Effector memory CD8-positive, alpha-beta T cell (primary cell): Measurements from ENCODE around the gene CYP11A1.
A peak's percentile ranks its signal among the peaks of the same experiment; 100 is the strongest.

ENCODE experiments used
- ATAC-seq: fragments of 150-1000 bp; cut with Tn5 transposase; replicated peaks from 2 replicates; pipeline ENCODE4 v1.10.0; 2021; ENCODE audit warnings: mild to moderate bottlenecking, moderate library complexity
- DNase-seq, 3 experiments: peaks; one replicate each; pipeline ENCODE4 v3.0.0; 2021
- H3K27ac Mint-ChIP-seq, 2 donors: one replicate each; pipeline ENCODE4 v1.8.0; 2022; ENCODE audit warnings: mild to moderate bottlenecking in 2 of 2, mixed read lengths in 2 of 2, moderate library complexity in 2 of 2
- H3K27me3 Mint-ChIP-seq, 2 donors: one replicate each; pipeline ENCODE4 v1.8.0; 2022; ENCODE audit warnings: mixed read lengths in 2 of 2
- H3K36me3 Mint-ChIP-seq: one replicate; pipeline ENCODE4 v1.8.0; 2022; ENCODE audit warnings: mild to moderate bottlenecking, moderate library complexity, mixed read lengths; ENCODE audit not compliant: insufficient read depth
- H3K4me1 Mint-ChIP-seq, 2 donors: one replicate each; pipeline ENCODE4 v1.8.0; 2022; ENCODE audit warnings: low read depth in 2 of 2, mixed read lengths in 2 of 2
- H3K4me3 Mint-ChIP-seq, 2 donors: one replicate each; pipeline ENCODE4 v1.8.0; 2022; ENCODE audit warnings: mild to moderate bottlenecking in 2 of 2, mixed read lengths in 2 of 2, moderate library complexity in 2 of 2
- H3K9me3 Mint-ChIP-seq, 2 donors: one replicate each; pipeline ENCODE4 v1.8.0; 2022; ENCODE audit warnings: mixed read lengths in 2 of 2

CYP11A1 gene

DNA sequence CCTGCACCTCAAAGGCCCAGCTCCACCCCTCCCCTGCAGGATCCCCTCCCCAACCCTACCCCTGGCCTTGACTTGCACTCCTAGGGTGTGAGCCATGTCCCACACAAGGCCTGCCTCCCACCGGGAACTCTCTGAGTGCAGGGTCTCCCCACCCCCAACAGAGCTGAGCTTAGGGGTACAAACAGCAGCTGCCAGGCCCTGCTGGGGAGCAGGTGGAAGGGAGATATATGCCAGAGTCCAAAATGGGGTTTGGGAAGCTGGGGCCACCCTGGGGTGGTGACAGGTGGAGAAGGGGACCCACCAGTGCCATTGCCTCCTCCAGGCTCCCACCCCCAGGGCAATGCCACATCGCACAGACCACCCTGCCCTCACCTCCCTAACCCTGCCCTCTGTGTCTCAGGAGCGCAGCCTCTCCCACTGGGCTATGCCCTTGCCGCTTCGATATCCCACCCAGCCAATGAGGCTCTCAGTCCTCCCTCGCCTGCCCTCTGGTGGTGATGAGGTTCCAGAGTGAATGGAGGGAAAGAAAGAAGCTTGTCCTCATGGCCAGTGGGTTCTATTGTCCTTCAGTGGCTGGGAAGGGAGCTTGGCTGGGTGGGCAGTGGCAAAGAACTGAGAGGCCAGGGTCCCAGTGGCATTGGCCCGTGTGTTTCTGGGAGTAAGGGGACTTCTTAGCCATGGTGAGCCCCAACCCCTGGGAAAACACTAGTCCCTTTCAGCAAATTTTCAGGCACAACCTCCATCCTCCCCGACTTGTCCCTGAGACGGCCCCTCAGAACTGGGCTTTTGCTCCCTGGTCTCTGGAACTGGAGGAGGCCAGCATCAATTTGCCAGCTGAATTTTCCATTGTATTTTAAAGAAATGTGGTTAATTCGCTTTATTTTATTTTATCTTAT lies 46.8 kb downstream of the CYP11A1 start:
- H3K36me3 Mint-ChIP-seq = no peaks in the 10 kb centered on the region
- no peak overlapping the region for H3K27ac Mint-ChIP-seq
- DNase-seq (peak in 1 of 3 experiments; percentile 11), ATAC-seq (no peak)
- no peak overlapping the region for H3K4me3 Mint-ChIP-seq
- peaks cover 8 to 33% of the 10 kb centered on the region in 2 donors for H3K27me3 Mint-ChIP-seq
- H3K4me1 Mint-ChIP-seq = peaks cover 1 to 7% of the 10 kb centered on the region in 2 donors
- no peaks in the 10 kb centered on the region for H3K9me3 Mint-ChIP-seq

DNA sequence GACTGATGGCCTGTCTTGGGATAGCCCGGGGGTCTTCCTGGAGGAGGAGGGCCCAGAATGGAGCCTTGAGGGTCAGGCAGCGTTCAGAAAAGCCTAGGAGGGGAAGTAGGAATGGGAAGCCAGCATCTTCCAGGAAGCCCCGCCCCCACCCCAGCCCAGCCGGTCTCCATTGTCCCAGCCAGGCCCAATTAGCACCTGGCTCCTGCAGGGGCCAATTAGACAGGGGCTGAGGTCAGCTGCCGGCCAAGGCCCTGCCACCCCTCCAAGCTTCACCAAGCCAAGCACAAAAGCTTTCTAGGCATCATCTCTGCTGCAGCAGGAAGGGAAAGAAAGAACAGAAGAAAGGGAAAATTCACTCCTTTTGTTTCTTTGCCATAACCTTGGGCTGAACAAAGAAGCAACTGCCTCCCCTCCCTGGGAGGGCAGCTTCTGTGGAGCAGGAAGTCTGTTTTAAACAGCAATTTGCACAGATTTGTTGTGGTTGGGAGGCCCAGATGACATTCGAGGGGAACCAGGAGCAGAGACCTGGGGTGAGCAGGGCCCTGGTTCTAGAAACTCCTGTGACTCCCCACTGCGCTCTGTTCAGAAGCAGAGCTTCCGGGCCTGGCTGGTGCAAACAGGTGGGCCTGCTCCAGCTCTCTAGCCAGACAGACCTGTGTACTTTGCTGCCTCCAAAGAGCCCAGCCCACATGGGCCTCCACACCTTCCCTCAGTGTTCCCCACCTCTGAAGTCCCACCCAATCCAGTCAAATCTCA lies 47.7 kb downstream of the CYP11A1 start:
- Mint-ChIP-seq H3K27me3 (peaks cover under 1 to 25% of the 10 kb centered on the region in 2 donors), H3K4me3 (no peak overlapping the region), H3K36me3 (no peaks in the 10 kb centered on the region), H3K9me3 (no peaks in the 10 kb centered on the region), H3K4me1 (peaks cover 9 to 15% of the 10 kb centered on the region in 2 donors), H3K27ac (no peak overlapping the region)
- ATAC-seq (no peak), DNase-seq (no peak)

DNA sequence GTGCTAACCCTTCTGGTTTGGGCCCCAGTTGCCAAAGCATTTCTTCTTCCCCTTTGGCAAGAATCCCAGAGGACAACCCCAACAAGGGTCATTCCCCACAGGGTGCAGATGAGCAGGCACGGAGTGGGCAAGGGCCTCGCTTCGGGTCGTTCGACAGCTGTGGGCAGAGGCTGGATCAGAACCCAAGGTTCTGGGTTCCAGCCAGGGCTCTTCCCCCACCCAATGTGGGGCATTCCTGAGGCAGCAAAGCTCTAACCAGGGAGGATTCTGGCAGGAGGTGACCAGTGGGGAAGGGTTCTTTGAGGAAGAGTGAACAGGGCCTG lies 48.3 kb downstream of the CYP11A1 start:
- no peak for DNase-seq
- no peak overlapping the region for H3K4me3 Mint-ChIP-seq
- H3K27ac Mint-ChIP-seq = no peak overlapping the region
- ATAC-seq = no peak
- peaks cover 0 to 18% of the 10 kb centered on the region in 2 donors for H3K27me3 Mint-ChIP-seq
- no peaks in the 10 kb centered on the region for H3K9me3 Mint-ChIP-seq
- no peaks in the 10 kb centered on the region for H3K36me3 Mint-ChIP-seq
- H3K4me1 Mint-ChIP-seq = peaks cover 10 to 17% of the 10 kb centered on the region in 2 donors

DNA sequence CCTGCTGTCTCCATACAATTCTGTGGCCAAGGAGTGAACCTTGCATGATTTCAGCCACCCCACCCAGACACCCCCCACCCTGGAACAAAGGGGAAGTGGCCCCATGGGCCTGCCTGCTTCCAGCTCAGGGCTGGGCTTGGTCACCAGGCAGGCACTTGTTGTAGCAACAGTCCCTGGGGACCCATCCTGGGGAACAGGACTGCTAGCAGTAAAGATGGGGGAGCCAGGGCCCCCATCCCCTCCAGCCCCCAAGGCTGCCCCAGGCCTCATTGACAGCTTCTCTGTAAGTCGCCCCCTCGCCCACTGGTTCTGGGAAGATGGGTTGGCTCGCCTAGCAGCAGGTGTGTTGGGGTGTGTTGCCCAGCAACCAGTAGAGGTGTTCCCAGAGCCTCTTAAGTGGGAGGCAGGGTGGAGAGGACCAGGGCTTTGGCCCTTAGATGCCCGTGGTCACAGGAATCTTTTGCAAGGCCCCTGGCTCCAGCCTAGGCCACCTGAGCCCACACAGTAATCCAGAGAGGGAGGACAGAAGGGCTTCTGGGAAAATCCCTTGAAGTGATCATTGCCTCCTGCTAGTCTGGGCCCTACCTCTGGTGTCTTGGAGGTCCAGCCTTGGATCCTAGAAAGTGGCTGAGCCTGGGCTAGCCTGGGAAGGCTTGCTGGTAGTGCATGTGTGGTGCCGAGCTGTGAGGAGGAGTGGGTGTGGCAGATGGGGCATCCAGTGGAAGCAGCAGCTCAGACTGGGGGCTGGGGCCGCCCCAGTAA lies 48.9 kb downstream of the CYP11A1 start:
- H3K4me3 Mint-ChIP-seq = no peak overlapping the region
- H3K9me3 Mint-ChIP-seq = no peaks in the 10 kb centered on the region
- H3K27me3 Mint-ChIP-seq = peaks cover 0 to 16% of the 10 kb centered on the region in 2 donors
- no peak for DNase-seq
- no peak overlapping the region for H3K27ac Mint-ChIP-seq
- H3K36me3 Mint-ChIP-seq = no peaks in the 10 kb centered on the region
- H3K4me1 Mint-ChIP-seq = peaks cover 10 to 17% of the 10 kb centered on the region in 2 donors
- no peak for ATAC-seq

DNA sequence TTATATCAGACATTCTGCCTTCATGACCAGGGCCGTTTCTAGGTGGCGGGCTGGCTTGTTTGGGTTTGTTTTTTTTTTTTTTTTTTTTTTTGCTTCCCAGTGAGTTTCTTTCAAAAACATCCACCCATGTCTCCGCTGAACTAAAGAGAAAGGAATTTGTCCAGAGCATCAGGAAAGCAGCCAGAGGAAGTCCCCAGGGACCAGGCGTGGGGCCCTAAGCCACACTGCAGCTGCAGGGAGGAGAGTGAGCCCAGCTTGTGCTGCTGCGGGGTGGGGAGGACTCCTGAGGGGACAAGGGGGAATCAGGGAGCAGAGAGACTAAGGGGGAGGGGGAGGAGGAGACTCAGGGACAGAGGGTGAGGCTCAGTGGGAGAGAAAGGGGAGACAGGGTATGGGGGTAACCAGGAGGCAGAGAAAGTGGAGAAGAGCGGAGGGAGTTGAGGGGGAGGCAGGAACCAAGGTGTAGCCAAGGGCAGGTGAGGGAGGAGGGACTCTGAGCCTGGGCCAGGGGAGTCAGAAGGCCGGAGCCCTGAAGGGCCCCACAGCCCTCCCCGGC lies 49.5 kb downstream of the CYP11A1 start:
- H3K4me3 Mint-ChIP-seq = no peak overlapping the region
- no peaks in the 10 kb centered on the region for H3K9me3 Mint-ChIP-seq
- peaks cover 0 to 11% of the 10 kb centered on the region in 2 donors for H3K27me3 Mint-ChIP-seq
- H3K4me1 Mint-ChIP-seq = peaks cover 10 to 17% of the 10 kb centered on the region in 2 donors
- H3K36me3 Mint-ChIP-seq = peaks cover 3% of the 10 kb centered on the region
- DNase-seq (no peak), ATAC-seq (no peak)
- H3K27ac Mint-ChIP-seq = no peak overlapping the region

DNA sequence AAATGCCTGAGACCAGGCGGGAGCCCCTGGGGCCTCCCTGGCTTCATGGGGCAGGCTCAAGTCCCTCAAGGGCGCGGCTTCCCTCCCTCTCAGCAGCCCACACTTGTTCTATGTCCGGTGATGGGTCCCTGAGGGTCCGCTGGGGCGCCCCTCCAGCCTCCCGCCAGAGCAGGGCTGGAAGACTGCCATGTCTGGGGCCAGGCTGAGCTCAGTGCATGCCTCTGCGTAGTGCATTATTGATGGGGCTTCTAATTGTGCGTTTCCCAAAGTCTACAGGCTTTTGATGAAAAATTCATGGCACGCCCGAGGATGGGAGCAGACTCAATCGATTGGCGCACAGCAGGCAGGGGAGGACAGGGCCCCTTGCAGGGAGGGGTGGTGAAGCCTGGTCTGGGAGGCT lies 51.3 kb downstream of the CYP11A1 start:
- no peak for DNase-seq
- Mint-ChIP-seq H3K4me3 (no peak overlapping the region), H3K4me1 (peaks cover 10 to 15% of the 10 kb centered on the region in 2 donors), H3K27me3 (peaks cover 0 to under 1% of the 10 kb centered on the region in 2 donors), H3K36me3 (peaks cover 5% of the 10 kb centered on the region), H3K9me3 (no peaks in the 10 kb centered on the region), H3K27ac (peak overlapping the region in 1 of 2 donors; percentile 62)
- ATAC-seq = no peak

DNA sequence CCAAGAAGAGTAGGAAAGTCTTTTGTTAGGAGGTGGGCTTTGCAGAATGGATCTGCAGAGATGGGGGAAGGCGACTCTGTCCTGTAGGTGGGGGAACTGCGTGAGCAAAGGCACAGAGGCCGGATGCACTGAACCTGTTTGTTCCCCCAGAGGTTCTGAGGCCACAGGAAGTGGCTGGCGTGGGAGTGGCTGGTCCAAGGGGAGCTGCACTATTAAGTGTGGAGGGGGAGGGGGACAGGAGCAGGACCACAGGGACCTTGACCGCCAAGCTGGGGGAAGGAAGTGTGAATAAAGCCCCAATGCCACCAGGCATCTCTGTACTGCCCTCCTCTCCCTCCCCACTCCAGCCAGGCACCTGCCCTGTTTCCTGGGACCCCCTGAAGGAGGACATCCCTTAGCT lies 51.8 kb downstream of the CYP11A1 start:
- ATAC-seq = no peak
- peaks cover 5% of the 10 kb centered on the region for H3K36me3 Mint-ChIP-seq
- H3K27ac Mint-ChIP-seq = peak overlapping the region; percentile 42 to 62
- no peak for DNase-seq
- peaks cover 0 to 5% of the 10 kb centered on the region in 2 donors for H3K27me3 Mint-ChIP-seq
- H3K4me1 Mint-ChIP-seq = peaks cover 10 to 15% of the 10 kb centered on the region in 2 donors
- H3K4me3 Mint-ChIP-seq = peak overlapping the region; percentile 9 to 31
- H3K9me3 Mint-ChIP-seq = no peaks in the 10 kb centered on the region

DNA sequence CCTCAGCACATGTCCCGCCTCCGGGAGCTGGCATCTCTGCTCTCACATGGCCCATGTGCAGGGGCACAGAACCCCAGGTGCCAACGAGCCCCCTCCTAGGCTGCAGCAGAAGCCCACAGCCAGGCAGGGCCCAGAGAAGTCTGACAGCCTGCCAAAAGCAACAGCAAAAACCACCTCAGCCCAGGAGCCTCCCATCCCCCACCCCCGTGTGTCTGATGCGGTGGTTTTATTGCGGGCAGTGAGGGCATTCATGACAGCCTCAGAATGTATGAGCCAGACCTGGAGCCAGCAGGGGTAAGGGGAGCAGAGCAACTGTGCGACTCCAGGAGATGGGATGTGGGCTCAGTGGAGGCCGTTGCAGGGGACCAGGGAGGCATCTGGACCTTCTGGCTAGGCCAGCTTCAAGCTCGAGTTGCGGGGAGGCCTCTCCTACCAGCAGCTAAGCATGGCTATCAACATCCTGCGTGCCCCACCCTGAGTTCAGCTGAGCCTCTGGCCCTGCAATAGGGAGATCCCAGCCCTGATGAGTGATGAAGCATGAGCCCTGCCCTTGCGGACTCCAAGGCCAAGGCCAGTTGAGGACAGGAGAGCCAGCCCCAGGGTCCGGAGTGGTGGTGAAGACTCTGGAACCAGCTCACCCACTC lies 52.5 kb downstream of the CYP11A1 start:
- Mint-ChIP-seq H3K4me3 (peak overlapping the region; percentile 9 to 31), H3K27ac (peak overlapping the region; percentile 57 to 62), H3K4me1 (peaks cover 10 to 15% of the 10 kb centered on the region in 2 donors), H3K9me3 (no peaks in the 10 kb centered on the region), H3K27me3 (peaks cover 0 to 13% of the 10 kb centered on the region in 2 donors), H3K36me3 (peaks cover 5% of the 10 kb centered on the region)
- ATAC-seq (peak; percentile 17), DNase-seq (no peak)

DNA sequence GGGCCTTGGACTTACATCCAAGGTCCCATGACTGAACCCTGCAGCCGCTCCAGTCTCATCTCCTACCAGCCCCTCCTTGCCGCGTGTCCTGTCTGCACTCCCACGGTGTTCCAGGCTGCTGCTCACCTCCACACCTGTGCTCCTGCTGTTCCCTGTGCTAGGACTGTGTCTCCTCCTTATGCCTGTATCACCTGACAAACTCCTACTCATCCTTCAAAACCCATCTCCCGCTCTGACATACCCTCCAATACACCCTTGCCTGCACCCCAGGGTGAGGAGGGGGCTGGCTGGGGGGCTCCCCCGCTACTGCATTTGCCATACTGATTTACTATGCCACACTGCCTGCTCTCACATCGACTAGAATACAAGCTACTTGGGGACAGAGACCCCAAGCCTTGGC lies 53.6 kb downstream of the CYP11A1 start:
- Mint-ChIP-seq H3K4me1 (peaks cover 10 to 15% of the 10 kb centered on the region in 2 donors), H3K9me3 (no peaks in the 10 kb centered on the region), H3K27me3 (peaks cover 4 to 23% of the 10 kb centered on the region in 2 donors), H3K36me3 (peaks cover 5% of the 10 kb centered on the region), H3K4me3 (no peak overlapping the region), H3K27ac (peak overlapping the region in 1 of 2 donors; percentile 57)
- no peak for ATAC-seq
- DNase-seq = no peak

DNA sequence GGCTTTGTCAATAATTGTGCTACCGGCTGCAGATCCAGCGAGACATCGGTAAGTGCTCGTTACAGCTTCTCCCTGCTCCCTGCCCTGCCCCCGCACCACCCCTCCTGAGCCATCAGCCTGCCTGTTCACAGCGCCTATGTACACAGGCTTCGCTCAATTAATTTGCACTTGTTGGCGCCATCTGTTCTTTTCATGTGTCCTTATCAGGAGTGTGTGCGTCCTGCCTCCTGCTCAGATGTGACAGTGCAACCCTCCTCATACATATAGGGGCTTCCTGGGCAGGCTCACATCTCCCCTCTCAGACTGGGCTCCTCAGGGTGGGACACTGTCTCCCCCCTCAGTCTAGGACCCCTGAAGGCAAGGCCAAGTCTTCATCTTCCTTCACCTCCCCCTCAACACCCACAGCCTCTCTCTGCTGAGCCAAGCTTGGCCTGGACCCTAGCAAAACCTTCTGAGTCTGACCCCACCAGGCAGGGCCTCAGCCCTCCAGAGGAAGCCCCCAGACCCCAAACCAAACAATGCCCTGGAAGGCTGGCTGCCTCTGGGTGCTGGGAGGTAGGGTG lies 54.9 kb downstream of the CYP11A1 start:
- ATAC-seq = no peak
- H3K4me3 Mint-ChIP-seq = no peak overlapping the region
- no peak for DNase-seq
- no peak overlapping the region for H3K27ac Mint-ChIP-seq
- peaks cover 5% of the 10 kb centered on the region for H3K36me3 Mint-ChIP-seq
- no peaks in the 10 kb centered on the region for H3K9me3 Mint-ChIP-seq
- H3K27me3 Mint-ChIP-seq = peaks cover 12 to 36% of the 10 kb centered on the region in 2 donors
- H3K4me1 Mint-ChIP-seq = peaks cover 10 to 15% of the 10 kb centered on the region in 2 donors

DNA sequence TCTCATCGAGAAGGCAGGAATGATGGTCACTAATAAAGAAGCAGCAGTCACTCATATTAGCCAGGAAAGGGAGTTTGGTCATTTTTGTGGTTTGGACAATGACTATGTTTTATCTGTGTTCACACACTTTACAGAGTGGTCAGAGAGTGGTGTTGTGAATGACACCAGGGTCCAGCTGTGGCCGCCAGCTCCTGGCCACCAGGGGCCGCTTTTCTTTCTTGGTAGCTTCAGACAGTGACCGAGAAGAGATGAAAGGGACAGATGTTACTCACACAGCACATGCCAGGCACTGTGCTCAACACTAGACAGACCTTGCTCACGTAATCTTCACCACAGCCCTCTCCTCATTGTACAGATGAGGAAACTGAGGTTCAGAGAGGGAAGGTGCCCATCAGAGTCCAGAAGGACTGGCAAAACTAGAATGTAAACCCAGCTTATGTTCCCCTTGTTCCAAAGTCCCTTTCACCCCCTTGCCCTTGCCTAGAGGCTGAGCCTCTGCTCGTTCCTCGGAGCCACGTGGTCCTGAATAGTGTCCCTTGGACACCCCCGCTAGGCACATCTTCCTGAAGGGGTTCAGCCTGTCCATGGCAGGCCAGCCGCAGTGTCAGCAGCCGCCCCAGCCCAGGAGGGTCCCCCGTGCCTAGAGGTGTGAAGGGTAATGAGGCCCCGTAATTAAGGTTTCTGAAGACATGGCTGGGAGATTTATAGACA lies 55.6 kb downstream of the CYP11A1 start:
- Mint-ChIP-seq H3K4me3 (no peak overlapping the region), H3K4me1 (peaks cover 10 to 15% of the 10 kb centered on the region in 2 donors), H3K36me3 (peaks cover 5% of the 10 kb centered on the region), H3K27ac (no peak overlapping the region), H3K27me3 (peaks cover 17 to 43% of the 10 kb centered on the region in 2 donors), H3K9me3 (no peaks in the 10 kb centered on the region)
- no peak for DNase-seq
- no peak for ATAC-seq
